ENCODE results near the gene MRPL18. TPM values are rescaled to one million over a fixed set of nuclear protein-coding genes. Genes with fewer than 3 reads are reported as not detected.
A peak's percentile ranks its signal among the peaks of the same experiment; 100 is the strongest.
"Not testable (repeated sequence)": the region's sequence is repeated elsewhere in the genome, so short reads cannot be mapped to it uniquely, and the experiment has no call there.

MRPL18 gene
- polyA plus RNA-seq (2013, experiment 1 of 2): 56.0 TPM
- 50.0 TPM for polyA plus RNA-seq (2013, experiment 2 of 2)

- H3K27ac ChIP-seq (ENCODE audit: low read depth, low read length): peak within 1 kb of the TSS; percentile 92
- peaks cover 15% of the 10 kb centered on the region for H3K4me1 ChIP-seq (ENCODE audit: insufficient read depth, low read length)
- peaks cover 58% of the 10 kb centered on the region for H3K36me3 ChIP-seq (ENCODE audit: insufficient read depth, low read length)
- H3K4me3 ChIP-seq (ENCODE audit: low read length): peak within 1 kb of the TSS; percentile 72
- H3K9ac ChIP-seq (ENCODE audit: low read depth, low read length): peak within 1 kb of the TSS; percentile 92
- no peaks in the 10 kb centered on the region for H3K9me3 ChIP-seq (ENCODE audit: insufficient read depth, low read depth, low read length)
- WGBS: under 1% methylated on average over 56 of the region's 56 CpGs
- no peaks in the 10 kb centered on the region for H3K27me3 ChIP-seq (ENCODE audit: insufficient read depth, low read length)
These were observed at the start of gene MRPL18 for GRCh38 chr6:159790149-159790955. Gene MRPL18 (plus strand): TSS chr6:159790467. CDS start chr6:159790588, 121 bp downstream.

DNA sequence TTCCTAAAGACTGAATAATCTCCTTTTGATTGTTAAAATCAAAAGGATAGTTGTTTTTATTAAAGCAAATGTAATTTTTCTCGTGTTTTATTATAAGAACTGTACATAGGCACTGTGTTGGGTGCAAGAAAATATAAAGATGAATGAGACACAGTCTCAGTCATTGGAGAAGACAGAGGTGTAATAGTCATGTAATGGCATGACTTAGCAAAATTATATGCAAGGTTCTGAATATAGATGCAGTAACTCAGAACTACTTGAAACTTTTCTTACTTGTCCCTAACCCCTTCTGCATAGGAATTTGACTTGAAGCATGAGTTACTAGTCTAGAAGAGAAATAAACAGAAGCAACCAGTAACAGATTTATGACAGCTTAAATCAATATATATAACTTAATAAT is 48.1 kb upstream of the MRPL18 start:
- Histone ChIP-seq H3K9me3 (ENCODE audit: insufficient read depth, low read depth, low read length) (no peaks in the 10 kb centered on the region), H3K4me1 (ENCODE audit: insufficient read depth, low read length) (no peaks in the 10 kb centered on the region), H3K27ac (ENCODE audit: low read depth, low read length) (no peak overlapping the region), H3K4me3 (ENCODE audit: low read length) (no peak overlapping the region), H3K27me3 (ENCODE audit: insufficient read depth, low read length) (no peaks in the 10 kb centered on the region), H3K9ac (ENCODE audit: low read depth, low read length) (no peak overlapping the region), H3K36me3 (ENCODE audit: insufficient read depth, low read length) (peaks cover 99% of the 10 kb centered on the region)
- WGBS: 100% methylated on average over 1 of the region's 1 CpG

DNA sequence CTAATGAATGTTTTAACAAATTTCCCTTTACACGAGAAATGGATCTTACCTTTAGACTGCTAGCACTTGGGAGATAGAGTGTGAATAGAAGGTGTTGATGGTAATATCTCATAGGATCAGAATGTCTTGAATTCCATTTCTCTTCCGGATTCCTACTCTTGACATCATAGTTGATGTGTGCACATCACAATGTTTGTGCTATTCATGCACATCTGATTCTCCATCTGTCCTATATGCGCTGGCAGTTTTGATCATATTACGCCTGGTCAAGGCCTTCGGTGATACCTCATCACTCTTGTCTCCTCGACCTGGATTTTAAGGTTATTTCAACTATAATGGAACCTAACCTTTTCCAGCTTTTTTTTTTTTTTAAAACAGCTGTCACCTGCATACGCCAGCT is 45.2 kb upstream of the MRPL18 start:
- Histone ChIP-seq H3K36me3 (ENCODE audit: insufficient read depth, low read length) (peaks cover 99% of the 10 kb centered on the region), H3K27ac (ENCODE audit: low read depth, low read length) (no peak overlapping the region), H3K4me3 (ENCODE audit: low read length) (no peak overlapping the region), H3K4me1 (ENCODE audit: insufficient read depth, low read length) (no peaks in the 10 kb centered on the region), H3K27me3 (ENCODE audit: insufficient read depth, low read length) (no peaks in the 10 kb centered on the region), H3K9ac (ENCODE audit: low read depth, low read length) (no peak overlapping the region), H3K9me3 (ENCODE audit: insufficient read depth, low read depth, low read length) (no peaks in the 10 kb centered on the region)
- WGBS: 95% methylated on average over 6 of the region's 7 CpGs

- no peak overlapping the region for H3K9ac ChIP-seq (ENCODE audit: low read depth, low read length)
- H3K4me3 ChIP-seq (ENCODE audit: low read length): no peak overlapping the region
- no peaks in the 10 kb centered on the region for H3K9me3 ChIP-seq (ENCODE audit: insufficient read depth, low read depth, low read length)
- H3K36me3 ChIP-seq (ENCODE audit: insufficient read depth, low read length): peaks cover 100% of the 10 kb centered on the region
- H3K27me3 ChIP-seq (ENCODE audit: insufficient read depth, low read length): no peaks in the 10 kb centered on the region
- no peaks in the 10 kb centered on the region for H3K4me1 ChIP-seq (ENCODE audit: insufficient read depth, low read length)
- no peak overlapping the region for H3K27ac ChIP-seq (ENCODE audit: low read depth, low read length)
- WGBS: 94% methylated on average over 1 of the region's 1 CpG
These were observed 43.5 kb upstream of the MRPL18 start for GRCh38 chr6:159746759-159747158.

DNA sequence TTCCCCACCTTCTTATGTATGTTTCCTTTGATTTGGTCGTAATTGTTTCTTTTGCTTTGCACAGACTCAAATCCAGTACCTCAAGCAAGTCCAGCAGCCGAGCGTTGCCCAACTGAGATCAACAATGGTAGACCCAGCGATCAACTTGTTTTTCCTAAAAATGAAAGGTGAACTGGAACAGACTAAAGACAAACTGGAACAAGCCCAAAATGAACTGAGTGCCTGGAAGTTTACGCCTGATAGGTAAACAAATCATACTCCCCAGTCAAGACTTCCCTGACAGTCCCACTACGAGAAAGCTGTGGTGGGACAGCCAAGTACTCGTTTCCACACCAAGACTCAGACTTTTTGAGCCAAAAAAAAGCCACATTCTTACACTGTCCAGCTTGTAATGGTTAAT is 42.1 kb upstream of the MRPL18 start:
- not testable (repeated sequence) for H3K27ac ChIP-seq (ENCODE audit: low read depth, low read length); H3K9me3 ChIP-seq (ENCODE audit: insufficient read depth, low read depth, low read length); H3K4me1 ChIP-seq (ENCODE audit: insufficient read depth, low read length); H3K27me3 ChIP-seq (ENCODE audit: insufficient read depth, low read length); H3K9ac ChIP-seq (ENCODE audit: low read depth, low read length); H3K4me3 ChIP-seq (ENCODE audit: low read length)
- peaks cover 100% of the 10 kb centered on the region for H3K36me3 ChIP-seq (ENCODE audit: insufficient read depth, low read length)
- WGBS: 99% methylated on average over 6 of the region's 7 CpGs

GRCh38 chr6:159751448-159751847 is 38.8 kb upstream of the MRPL18 start:
- 93% methylated on average over 2 of the region's 3 CpGs for WGBS
- H3K9ac ChIP-seq (ENCODE audit: low read depth, low read length): no peak overlapping the region
- H3K36me3 ChIP-seq (ENCODE audit: insufficient read depth, low read length): peaks cover 100% of the 10 kb centered on the region
- H3K4me1 ChIP-seq (ENCODE audit: insufficient read depth, low read length): no peaks in the 10 kb centered on the region
- no peak overlapping the region for H3K27ac ChIP-seq (ENCODE audit: low read depth, low read length)
- no peak overlapping the region for H3K4me3 ChIP-seq (ENCODE audit: low read length)
- H3K9me3 ChIP-seq (ENCODE audit: insufficient read depth, low read depth, low read length): no peaks in the 10 kb centered on the region
- no peaks in the 10 kb centered on the region for H3K27me3 ChIP-seq (ENCODE audit: insufficient read depth, low read length)

GRCh38 chr6:159753081-159753872 is 37.0 kb upstream of the MRPL18 start:
- no peak overlapping the region for H3K4me3 ChIP-seq (ENCODE audit: low read length)
- H3K9me3 ChIP-seq (ENCODE audit: insufficient read depth, low read depth, low read length): no peaks in the 10 kb centered on the region
- WGBS: 94% methylated on average over 5 of the region's 6 CpGs
- no peaks in the 10 kb centered on the region for H3K4me1 ChIP-seq (ENCODE audit: insufficient read depth, low read length)
- no peak overlapping the region for H3K27ac ChIP-seq (ENCODE audit: low read depth, low read length)
- no peak overlapping the region for H3K9ac ChIP-seq (ENCODE audit: low read depth, low read length)
- peaks cover 100% of the 10 kb centered on the region for H3K36me3 ChIP-seq (ENCODE audit: insufficient read depth, low read length)
- H3K27me3 ChIP-seq (ENCODE audit: insufficient read depth, low read length): no peaks in the 10 kb centered on the region

GRCh38 chr6:159754401-159754800 is 35.9 kb upstream of the MRPL18 start:
- WGBS: 98% methylated on average over 2 of the region's 2 CpGs
- Histone ChIP-seq H3K27me3 (ENCODE audit: insufficient read depth, low read length) (no peaks in the 10 kb centered on the region), H3K27ac (ENCODE audit: low read depth, low read length) (no peak overlapping the region), H3K9me3 (ENCODE audit: insufficient read depth, low read depth, low read length) (no peaks in the 10 kb centered on the region), H3K4me1 (ENCODE audit: insufficient read depth, low read length) (no peaks in the 10 kb centered on the region; the same call in 1 of the 2 replicates), H3K4me3 (ENCODE audit: low read length) (no peak overlapping the region), H3K36me3 (ENCODE audit: insufficient read depth, low read length) (peaks cover 95% of the 10 kb centered on the region), H3K9ac (ENCODE audit: low read depth, low read length) (no peak overlapping the region)

DNA sequence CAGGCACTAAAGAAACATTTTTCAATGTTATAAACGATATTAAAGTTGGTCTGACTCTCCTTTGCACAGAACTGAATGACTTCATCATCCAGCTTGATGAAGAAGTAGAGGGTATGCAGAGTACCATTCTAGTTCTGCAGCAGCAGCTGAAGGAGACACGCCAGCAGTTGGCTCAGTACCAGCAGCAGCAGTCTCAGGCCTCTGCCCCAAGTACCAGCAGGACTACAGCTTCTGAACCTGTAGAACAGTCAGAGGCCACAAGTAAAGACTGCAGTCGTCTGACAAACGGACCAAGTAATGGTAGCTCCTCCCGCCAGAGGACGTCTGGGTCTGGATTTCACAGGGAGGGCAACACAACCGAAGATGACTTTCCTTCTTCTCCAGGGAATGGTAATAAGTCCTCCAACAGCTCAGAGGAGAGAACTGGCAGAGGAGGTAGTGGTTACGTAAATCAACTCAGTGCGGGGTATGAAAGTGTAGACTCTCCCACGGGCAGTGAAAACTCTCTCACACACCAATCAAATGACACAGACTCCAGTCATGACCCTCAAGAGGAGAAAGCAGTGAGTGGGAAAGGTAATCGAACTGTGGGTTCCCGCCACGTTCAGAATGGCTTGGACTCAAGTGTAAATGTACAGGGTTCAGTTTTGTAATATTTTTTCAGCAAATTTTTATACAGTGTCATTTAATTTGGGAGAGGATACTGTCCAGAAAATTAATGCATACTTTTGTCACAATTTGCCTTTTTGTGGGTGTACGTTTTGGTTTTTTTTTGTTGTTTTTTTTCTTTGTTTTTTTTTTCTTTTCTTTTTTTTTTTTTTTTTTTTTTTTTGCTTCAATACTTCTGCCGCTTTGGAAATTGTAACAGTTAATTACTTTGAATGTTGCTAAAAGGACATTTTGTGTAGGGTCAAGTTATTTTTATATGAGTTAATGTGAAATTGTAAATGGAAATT is 35.0 kb upstream of the MRPL18 start:
- WGBS: 97% methylated on average over 12 of the region's 15 CpGs
- Histone ChIP-seq H3K4me3 (ENCODE audit: low read length) (no peak overlapping the region), H3K9ac (ENCODE audit: low read depth, low read length) (no peak overlapping the region), H3K36me3 (ENCODE audit: insufficient read depth, low read length) (peaks cover 87% of the 10 kb centered on the region), H3K9me3 (ENCODE audit: insufficient read depth, low read depth, low read length) (no peaks in the 10 kb centered on the region), H3K27me3 (ENCODE audit: insufficient read depth, low read length) (no peaks in the 10 kb centered on the region), H3K27ac (ENCODE audit: low read depth, low read length) (no peak overlapping the region), H3K4me1 (ENCODE audit: insufficient read depth, low read length) (peaks cover 8% of the 10 kb centered on the region; the same call in 1 of the 2 replicates)

GRCh38 chr6:159756508-159756907 is 33.8 kb upstream of the MRPL18 start:
- WGBS: 94% methylated on average over 4 of the region's 4 CpGs

More at GRCh38 chr6:159756508-159756907, 33.8 kb upstream of the MRPL18 start:
- Histone ChIP-seq H3K4me1 (ENCODE audit: insufficient read depth, low read length) (peaks cover 11% of the 10 kb centered on the region), H3K27me3 (ENCODE audit: insufficient read depth, low read length) (no peaks in the 10 kb centered on the region), H3K9me3 (ENCODE audit: insufficient read depth, low read depth, low read length) (no peaks in the 10 kb centered on the region), H3K27ac (ENCODE audit: low read depth, low read length) (no peak overlapping the region), H3K9ac (ENCODE audit: low read depth, low read length) (no peak overlapping the region), H3K4me3 (ENCODE audit: low read length) (no peak overlapping the region), H3K36me3 (ENCODE audit: insufficient read depth, low read length) (peaks cover 74% of the 10 kb centered on the region)

Measured in HUES64 (cell line).